BJ (cell line): Measurements from ENCODE around the gene CFL1. TPM values are rescaled to one million over a fixed set of nuclear protein-coding genes. Genes with fewer than 3 reads are reported as not detected.

Source experiments
- CTCF ChIA-PET: fragments of 350-600 bp; formaldehyde crosslinking; extraction: SDS; loops from one replicate; lab custom pipeline; 2021; ENCODE audit warnings: antibody characterized with exemption, inconsistent platforms; lab: Yijun Ruan, JAX
- POLR2A ChIA-PET: fragments of 300-600 bp; sonication (Branson Sonifier 250); formaldehyde crosslinking; extraction: SDS; loops from one replicate; lab custom pipeline; 2021; ENCODE audit warnings: antibody characterized with exemption; lab: Charles Lee
- DNase-seq: peaks from one replicate; pipeline ENCODE4 v3.0.0-alpha.2; 2011; ENCODE audit warnings: low read depth
- H3K27me3 ChIP-seq: 2 replicates; pipeline ENCODE4 v1.6.0; 2011; ENCODE audit warnings: low read length; ENCODE audit not compliant: control insufficient read depth, insufficient read depth
- H3K36me3 ChIP-seq: 2 replicates; pipeline ENCODE4 v1.5.1; 2011; ENCODE audit warnings: low read length; ENCODE audit not compliant: control insufficient read depth, insufficient read depth
- H3K4me3 ChIP-seq: 2 replicates; pipeline ENCODE4 v1.5.1; 2011; ENCODE audit warnings: low read depth, mild to moderate bottlenecking, control low read depth, low read length
- CTCF ChIP-seq: IDR thresholded peaks from 2 replicates; pipeline ENCODE4 v1.5.1; 2011; ENCODE audit warnings: low read depth, mild to moderate bottlenecking, control low read depth, inconsistent platforms, low read length, moderate library complexity; ENCODE audit not compliant: insufficient read depth
- polyA plus RNA-seq: library from polyadenylated mRNA; depleted of rRNA; stranded (reverse); fragments of >200 nt; gene quantifications from 2 replicates; pipeline ENCODE4 v1.2.3, GENCODE V29; 2011

The CFL1 gene
- polyA plus RNA-seq, 1 experiment: 2,736 TPM

DNA sequence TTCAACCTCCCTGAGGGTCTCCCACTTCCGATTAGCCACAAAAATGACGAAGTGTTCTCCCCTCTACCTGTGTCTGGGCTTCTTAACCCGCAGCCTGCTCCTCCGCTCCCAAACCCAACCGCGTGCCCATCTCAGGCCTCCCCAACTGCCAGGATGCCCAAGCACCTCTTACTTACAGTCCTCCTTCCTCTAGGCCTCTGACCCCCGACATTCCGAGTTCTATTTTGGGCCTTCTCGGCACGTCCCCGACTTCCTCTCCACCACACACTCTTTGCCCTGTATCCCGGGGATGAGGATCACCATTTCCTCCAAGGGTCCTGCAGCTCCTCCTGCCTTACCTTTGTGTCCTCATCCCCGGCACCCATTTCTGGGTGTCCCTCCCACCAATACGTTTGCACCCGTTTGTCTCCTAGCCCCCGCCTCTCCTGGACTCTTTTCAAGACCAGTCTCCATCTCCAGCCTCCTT, 1.9 kb upstream of the CFL1 start:
- DNase-seq: no peak
- Histone ChIP-seq H3K4me3 (peak overlapping the region; percentile 93), H3K36me3 (peaks cover 35% of the 10 kb centered on the region), H3K27me3 (no peaks in the 10 kb centered on the region)
- CTCF ChIA-PET: interaction anchor here (0.6 to 4.5 kb wide), 24 partner anchors 10 to 921 kb away, joined by 3 to 70 read pairs (median 4); partner anchors contain the start of genes CCDC85B, EFEMP2, FIBP and KAT5
- TF ChIP-seq CTCF: no peak
- POLR2A ChIA-PET: interaction anchor here (0.5 to 1.2 kb wide), 9 partner anchors 11 to 584 kb away, joined by 3 to 16 read pairs (median 4); partner anchors contain the start of genes BANF1 and FIBP

DNA sequence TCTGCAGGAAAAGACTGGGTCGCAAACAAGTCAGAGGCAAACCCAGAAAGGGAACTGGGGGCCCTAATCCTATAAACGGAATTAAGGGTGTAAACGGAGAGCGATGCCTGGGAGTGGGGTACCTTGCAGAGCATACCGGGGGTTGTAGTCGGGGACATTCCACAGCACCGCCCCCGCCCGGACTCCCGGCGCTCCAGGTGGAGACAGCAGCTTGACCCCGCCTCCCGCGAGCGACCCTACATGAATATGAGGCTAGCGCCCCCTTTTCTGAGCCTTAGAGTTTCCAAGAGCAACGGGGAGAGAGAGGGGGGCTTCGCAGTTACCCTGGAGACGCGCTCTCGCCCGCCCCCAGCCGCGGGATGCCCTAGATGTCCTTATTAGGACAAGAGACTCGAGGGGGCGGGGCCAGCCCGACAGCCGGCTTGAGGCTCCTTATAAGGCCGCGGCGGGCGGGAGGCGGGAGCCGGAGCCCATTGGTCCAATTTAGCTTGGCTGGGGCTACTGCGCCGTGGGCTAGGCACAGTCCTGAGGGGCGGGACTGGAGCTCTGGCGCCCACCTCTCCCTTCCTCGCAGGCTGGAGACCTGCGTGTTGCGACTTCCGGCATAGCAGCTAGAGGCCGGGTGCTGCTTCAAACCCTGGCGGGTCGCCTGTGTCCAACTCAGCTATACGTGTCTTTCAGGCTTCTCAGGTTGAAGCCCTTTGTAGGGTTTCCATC, 1.3 kb upstream of the CFL1 start:
- CTCF ChIA-PET: interaction anchor here (0.8 to 4.5 kb wide), 22 partner anchors 9 to 261 kb away, joined by 3 to 70 read pairs (median 5); partner anchors contain the start of genes CCDC85B, EFEMP2, FIBP and KAT5
- peak; percentile 87 for DNase-seq
- Histone ChIP-seq H3K4me3 (peak overlapping the region; percentile 93), H3K27me3 (no peaks in the 10 kb centered on the region), H3K36me3 (peaks cover 35% of the 10 kb centered on the region)
- peak; percentile 17; the same call in 1 of the 2 replicates for TF ChIP-seq CTCF
- POLR2A ChIA-PET: interaction anchor here (0.5 to 1.2 kb wide), 7 partner anchors 12 to 585 kb away, joined by 3 to 16 read pairs (median 5); partner anchors contain the start of genes BANF1 and FIBP

- TF ChIP-seq CTCF: no peak
- CTCF ChIA-PET: interaction anchor here (1.0 to 4.5 kb wide), 6 partner anchors 13 to 130 kb away, joined by 3 to 70 read pairs (median 6); partner anchors contain the start of genes CCDC85B, EFEMP2 and FIBP
- peaks cover 34% of the 10 kb centered on the region for H3K36me3 ChIP-seq
- DNase-seq: no peak
- POLR2A ChIA-PET: interaction anchor here (0.5 to 1.0 kb wide), 6 partner anchors 13 to 440 kb away, joined by 3 to 11 read pairs (median 4); partner anchors contain the start of genes CCDC85B and LTBP3
- H3K4me3 ChIP-seq: peak overlapping the region; percentile 54
- H3K27me3 ChIP-seq: no peaks in the 10 kb centered on the region
Measured at GRCh38 chr11:65858681-65859087, 704 bp upstream of the CFL1 start.

DNA sequence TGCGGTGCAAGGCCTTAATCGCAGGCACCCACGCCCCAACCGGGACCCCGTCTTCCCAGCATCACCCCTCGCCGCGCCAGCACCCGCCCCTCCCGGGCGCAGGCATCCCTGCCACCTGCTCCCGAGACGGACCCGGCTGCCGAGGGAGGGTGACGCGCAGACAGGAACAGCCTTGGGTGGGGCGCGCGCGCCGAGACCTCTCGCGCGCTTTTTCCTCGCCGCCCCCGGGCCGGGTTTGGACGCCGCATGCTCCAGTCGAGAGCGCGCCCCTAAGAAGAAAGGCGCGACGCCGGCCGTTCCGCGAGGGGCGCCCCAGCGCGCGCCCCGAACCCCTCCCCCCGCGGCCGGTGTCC, 504 bp downstream of the CFL1 start:
- DNase-seq: no peak
- H3K27me3 ChIP-seq: no peaks in the 10 kb centered on the region
- CTCF ChIA-PET: interaction anchor here (0.8 to 1.6 kb wide), 4 partner anchors 15 to 131 kb away, joined by 3 to 5 read pairs (median 4); partner anchors contain the start of gene EFEMP2
- H3K36me3 ChIP-seq: peaks cover 35% of the 10 kb centered on the region
- POLR2A ChIA-PET: interaction anchor here (0.6 to 1.0 kb wide), 2 partner anchors 14 to 44 kb away, joined by 3 to 6 read pairs; no protein-coding TSS in a partner anchor
- H3K4me3 ChIP-seq: peak overlapping the region; percentile 91
- TF ChIP-seq CTCF: no peak
